HCT116 (cell line): ENCODE results near the gene CYP2U1. TPM values are rescaled to one million over a fixed set of nuclear protein-coding genes. Genes with fewer than 3 reads are reported as not detected.

Source experiments
- ATAC-seq: fragments of 200-7000 bp; cut with Tn5 transposase; 2 replicates; pipeline ENCODE4 v1.9.1; 2020; ENCODE audit warnings: mild to moderate bottlenecking, moderate library complexity
- BruUV-seq: library from RNA; stranded (reverse); fragments of 400-500 nt; replicated peaks from 2 replicates; lab custom pipeline; 2021; lab: Mats Ljungman, UMichigan
- CTCF ChIA-PET: fragments of 300-600 bp; sonication (Branson Sonifier 250); formaldehyde crosslinking; loops from one replicate; lab custom pipeline; 2021; ENCODE audit warnings: antibody characterized with exemption; lab: Charles Lee
- POLR2A ChIA-PET: fragments of 300-600, 350-600 bp; sonication (Branson Sonifier 250); formaldehyde crosslinking; loops from one replicate; lab custom pipeline; 2021; ENCODE audit warnings: antibody characterized with exemption; lab: Charles Lee
- RAD21 ChIA-PET, 2 experiments: fragments of 300-600 bp; sonication (Branson Sonifier 250); formaldehyde crosslinking; loops; one replicate each; lab custom pipeline; 2023; ENCODE audit warnings: low total read pairs in 2 of 2; ENCODE audit not compliant: uncharacterized antibody in 2 of 2, unreplicated experiment in 2 of 2, low non-redundant PET in 1 of 2; lab: Charles Lee
- DNase-seq: peaks from one replicate; pipeline ENCODE4 v3.0.0-alpha.2; 2010; ENCODE audit warnings: low read depth, low spot score
- H2AFZ ChIP-seq: fragments of 200-600 bp; shearing (Covaris generic), sonication (generic); 2 replicates; pipeline ENCODE4 v1.6.1; 2017; ENCODE audit warnings: low read depth, mixed run types, mixed read lengths, antibody characterized with exemption, low read length; ENCODE audit not compliant: poor library complexity, severe bottlenecking
- H3K27ac ChIP-seq: 2 replicates; pipeline ENCODE4 v1.5.1; 2012; ENCODE audit warnings: low read depth, low read length
- H3K27me3 ChIP-seq: fragments of 200-600 bp; sonication (generic); 2 replicates; pipeline ENCODE4 v1.6.1; 2016; ENCODE audit warnings: mixed run types, low read length, mixed read lengths; ENCODE audit not compliant: insufficient read depth
- H3K36me3 ChIP-seq, 2 experiments: fragments of 200-500 bp in 1 of 2; fragments of 200-600 bp in 1 of 2; sonication (Bioruptor generic) in 1 of 2; sonication (generic) in 1 of 2; 2 replicates each; pipeline versions ENCODE4 v1.5.1 to v1.6.1; 2014 to 2016; ENCODE audit warnings: low read length in 2 of 2, inconsistent platforms in 1 of 2, mixed read lengths in 1 of 2, mixed run types in 1 of 2; ENCODE audit not compliant: insufficient read depth in 2 of 2, control insufficient read depth in 1 of 2
- H3K4me1 ChIP-seq, 2 experiments: fragments of 200-600 bp in 1 of 2; sonication (generic) in 1 of 2; 2 replicates each; pipeline versions ENCODE4 v1.5.1 to v1.6.1; 2012 to 2017; ENCODE audit warnings: low read length in 2 of 2, inconsistent platforms in 1 of 2, mild to moderate bottlenecking in 1 of 2, mixed read lengths in 1 of 2, mixed run types in 1 of 2, moderate library complexity in 1 of 2; ENCODE audit not compliant: insufficient read depth in 2 of 2, control insufficient read depth in 1 of 2
- H3K4me2 ChIP-seq: fragments of 200-600 bp; sonication (generic); 2 replicates; pipeline ENCODE4 v1.6.1; 2017; ENCODE audit warnings: mixed run types, low read length, mixed read lengths
- H3K4me3 ChIP-seq, 2 experiments: fragments of 200-600 bp in 1 of 2; sonication (generic) in 1 of 2; replicated peaks in 1 of 2; 2 replicates each; pipeline ENCODE4 v1.5.1; 2011 to 2016; ENCODE audit warnings: low read length in 2 of 2, control low read depth in 1 of 2, low read depth in 1 of 2, mild to moderate bottlenecking in 1 of 2, mixed read lengths in 1 of 2, mixed run types in 1 of 2
- H3K79me2 ChIP-seq: fragments of 200-600 bp; sonication (generic); 2 replicates; pipeline ENCODE4 v1.6.1; 2017; ENCODE audit warnings: mild to moderate bottlenecking, mixed run types, low read length, moderate library complexity, mixed read lengths; ENCODE audit not compliant: insufficient read depth
- H3K9ac ChIP-seq: fragments of 200-600 bp; sonication (generic); 2 replicates; pipeline ENCODE4 v1.6.1; 2016; ENCODE audit warnings: low read length, mixed read lengths
- H3K9me2 ChIP-seq: fragments of 200-600 bp; sonication (generic), shearing (Covaris generic); 2 replicates; pipeline ENCODE4 v1.6.1; 2017; ENCODE audit warnings: mixed run types, mild to moderate bottlenecking, moderate library complexity; ENCODE audit not compliant: insufficient read depth
- H3K9me3 ChIP-seq, 2 experiments: fragments of 200-500 bp in 1 of 2; fragments of 200-600 bp in 1 of 2; sonication (Bioruptor generic) in 1 of 2; sonication (generic) in 1 of 2; 2 replicates each; pipeline ENCODE4 v1.6.1; 2014 to 2017; ENCODE audit warnings: low read length in 2 of 2, mixed read lengths in 2 of 2, inconsistent platforms in 1 of 2, low read depth in 1 of 2, mild to moderate bottlenecking in 1 of 2, mixed run types in 1 of 2, moderate library complexity in 1 of 2; ENCODE audit not compliant: control insufficient read depth in 1 of 2, insufficient read depth in 1 of 2
- H4K20me1 ChIP-seq: fragments of 200-600 bp; sonication (generic), shearing (Covaris generic); 2 replicates; pipeline ENCODE4 v1.6.1; 2017; ENCODE audit warnings: mixed run types, mild to moderate bottlenecking, moderate library complexity; ENCODE audit not compliant: insufficient read depth
- ELF1 ChIP-seq: IDR thresholded peaks from 2 replicates; pipeline ENCODE4 v1.6.1; 2012; ENCODE audit warnings: low read depth, borderline replicate concordance
- JUND ChIP-seq: IDR thresholded peaks from 2 replicates; pipeline ENCODE4 v1.6.1; 2012
- POLR2AphosphoS5 ChIP-seq: IDR thresholded peaks from 2 replicates; pipeline ENCODE4 v1.6.1; 2011; ENCODE audit warnings: mild to moderate bottlenecking, low read depth, low read length, moderate library complexity
- RAD21 ChIP-seq: IDR thresholded peaks from 2 replicates; pipeline ENCODE4 v1.6.1; 2012; ENCODE audit warnings: low read depth, mild to moderate bottlenecking
- YY1 ChIP-seq: IDR thresholded peaks from 2 replicates; pipeline ENCODE4 v1.6.1; 2011; ENCODE audit warnings: low read length, low read depth, moderate library complexity, mild to moderate bottlenecking; ENCODE audit not compliant: insufficient replicate concordance; ENCODE audit errors: extremely low read depth
- ZBTB33 ChIP-seq: IDR thresholded peaks from 2 replicates; pipeline ENCODE4 v1.6.1; 2011; ENCODE audit warnings: mild to moderate bottlenecking, low read length, moderate library complexity; ENCODE audit not compliant: insufficient replicate concordance; ENCODE audit errors: extremely low read depth
- intact Hi-C: fragments of 100-400 bp; cut with micrococcal nuclease; formaldehyde crosslinking; loops from 2 replicates; pipeline ENCODE4 v1.10.0; 2022
- total RNA-seq: library from RNA; stranded (reverse); gene quantifications from one replicate; pipeline ENCODE4 v1.2.1, GENCODE V29; 2021; ENCODE audit not compliant: unreplicated experiment

Gene CYP2U1
- total RNA-seq, 1 experiment from 2014 or later: 4.0 TPM

GRCh38 chr4:107900508-107900907 lies 30.8 kb upstream of the CYP2U1 start:
- intact Hi-C loops: no loop called here
- BruUV-seq: no TSS peak
- RAD21 ChIA-PET: no interaction called here

More at GRCh38 chr4:107900508-107900907, 30.8 kb upstream of the CYP2U1 start:
- Histone ChIP-seq H3K27me3 (no peaks in the 10 kb centered on the region), H3K9ac (no peak overlapping the region), H3K9me2 (no peaks in the 10 kb centered on the region), H3K4me1 (peaks cover 16 to 28% of the 10 kb centered on the region in 2 experiments), H4K20me1 (no peaks in the 10 kb centered on the region), H3K27ac (no peak overlapping the region), H3K4me3 (no peak overlapping the region), H3K36me3 (no peaks in the 10 kb centered on the region; a peak in 1 of 4 replicates), H3K4me2 (no peak overlapping the region), H3K79me2 (peaks cover 13% of the 10 kb centered on the region; the same call in 1 of the 2 replicates), H2AFZ (no peak overlapping the region), H3K9me3 (no peaks in the 10 kb centered on the region)
- ChIA-PET CTCF (interaction anchor here (0.8 kb wide), 1 partner anchor 12 kb away, joined by 3 read pairs; no protein-coding TSS in a partner anchor), POLR2A (interaction anchor here (0.7 kb wide), 1 partner anchor 37 kb away, joined by 3 read pairs; no protein-coding TSS in a partner anchor)
- ATAC-seq: no peak
- DNase-seq: no peak
- TF ChIP-seq RAD21 (no peak), YY1 (no peak), JUND (no peak), ZBTB33 (no peak), ELF1 (no peak), POLR2AphosphoS5 (no peak)
